Astrocyte (in vitro differentiated cells and primary cell): ENCODE data around the gene SCN3B.

Source experiments
- CTCF ChIP-seq: IDR thresholded peaks from 2 replicates; pipeline ENCODE4 v1.5.1; 2011; ENCODE audit warnings: low read depth, mild to moderate bottlenecking, inconsistent platforms, low read length, moderate library complexity; ENCODE audit not compliant: insufficient read depth
- EZH2 ChIP-seq: IDR thresholded peaks from 2 replicates; pipeline ENCODE4 v1.6.1; 2012; ENCODE audit warnings: mild to moderate bottlenecking, low read length, inconsistent platforms; ENCODE audit not compliant: insufficient read depth

- TF ChIP-seq CTCF = no peak
- TF ChIP-seq EZH2 = no peak
Observed at GRCh38 chr11:123584186-123584585, 70.2 kb downstream of the SCN3B start.
